NCI-H69 (cell line): Measurements from ENCODE around the gene PHPT1.
"Not testable (repeated sequence)": the region's sequence is repeated elsewhere in the genome, so short reads cannot be mapped to it uniquely, and the experiment has no call there.

Source experiments
- DNase-seq: peaks from one replicate; lab custom pipeline; 2025; lab: John Stamatoyannopoulos, UW

The PHPT1 gene

GRCh38 chr9:136823136-136824046 is 25.8 kb upstream of the PHPT1 start:
- no peak for DNase-seq

- DNase-seq = no peak
These were observed 24.5 kb upstream of the PHPT1 start for GRCh38 chr9:136824496-136825225.

- DNase-seq = no peak
These were observed 23.7 kb upstream of the PHPT1 start for GRCh38 chr9:136825295-136826187.

GRCh38 chr9:136826188-136826541 is 23.0 kb upstream of the PHPT1 start:
- DNase-seq = no peak

DNA sequence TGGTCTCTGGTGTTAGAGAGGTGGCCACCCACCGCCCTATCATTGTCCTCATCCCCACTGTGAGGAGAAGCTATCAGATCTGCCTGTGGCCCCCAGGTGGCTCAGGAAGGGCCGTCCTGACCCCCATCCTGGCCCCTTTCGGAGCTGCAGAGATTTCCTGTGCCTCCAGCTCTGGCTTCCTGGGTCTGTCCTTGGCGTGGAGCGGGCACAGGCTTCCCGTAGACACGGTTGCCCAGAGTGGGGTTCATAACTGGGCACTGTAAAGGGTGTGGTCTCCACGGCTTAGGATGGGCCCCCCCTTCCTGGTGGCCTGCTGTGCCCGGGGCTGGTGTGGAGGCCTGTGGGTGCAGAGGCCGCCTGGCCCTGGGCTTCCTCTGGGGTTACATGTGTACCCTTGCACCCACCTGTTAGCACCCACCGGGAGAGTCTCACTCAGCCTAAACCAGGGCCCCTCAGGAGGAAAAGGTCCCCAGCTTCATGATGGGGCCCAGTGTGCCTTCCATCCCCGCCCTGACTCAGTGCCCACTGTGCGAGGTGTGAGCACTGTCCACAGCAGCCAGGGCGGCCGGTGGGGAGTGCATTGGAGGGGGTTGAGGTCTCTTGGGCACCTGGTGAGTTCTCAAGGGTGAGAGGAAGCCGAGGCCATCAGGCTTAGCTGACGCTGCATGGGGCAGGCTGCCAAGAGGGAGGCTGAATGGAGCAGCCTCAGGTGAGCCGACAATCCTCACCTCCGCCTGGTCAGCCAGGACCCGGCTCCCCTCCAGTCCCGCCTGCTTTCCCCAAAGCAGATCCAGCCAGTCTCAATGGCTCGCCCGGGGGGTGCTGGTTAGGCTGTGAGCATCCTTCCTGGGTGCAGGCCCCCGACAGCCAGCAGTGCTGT is 22.3 kb upstream of the PHPT1 start:
- no peak for DNase-seq

DNA sequence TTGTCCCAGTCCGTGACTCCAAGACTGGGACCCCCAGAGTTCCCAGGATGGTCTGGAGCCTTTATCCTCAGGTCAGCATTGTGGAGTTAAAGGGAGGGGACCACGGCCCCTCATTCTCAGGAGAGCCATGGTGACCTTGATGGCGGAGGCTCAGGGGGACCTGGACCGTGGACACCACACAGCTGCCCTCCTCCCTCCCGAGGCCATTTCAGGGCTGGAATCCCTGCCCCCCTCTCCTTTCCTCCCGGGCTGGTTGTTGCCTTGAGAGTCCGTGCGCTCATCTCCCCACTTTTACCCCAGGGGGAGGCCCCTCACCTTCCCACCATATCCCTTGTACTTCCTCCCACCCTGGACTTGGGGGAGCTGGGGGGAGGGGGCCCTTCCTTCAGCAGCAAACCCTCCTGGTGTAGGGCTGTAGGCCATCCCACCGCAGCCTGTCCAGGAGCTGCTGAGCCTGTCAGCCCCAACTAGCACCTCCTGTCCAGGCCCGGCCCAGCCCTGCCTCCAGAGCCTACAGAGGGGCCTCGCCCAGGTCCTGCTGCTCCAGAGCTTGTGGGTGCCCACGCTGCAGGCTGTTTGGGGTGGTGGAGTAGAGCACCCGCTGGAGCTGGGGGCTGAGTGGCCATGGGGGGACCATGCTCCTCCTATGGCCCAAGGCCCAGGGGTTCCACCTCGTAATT is 21.3 kb upstream of the PHPT1 start:
- DNase-seq = no peak

DNA sequence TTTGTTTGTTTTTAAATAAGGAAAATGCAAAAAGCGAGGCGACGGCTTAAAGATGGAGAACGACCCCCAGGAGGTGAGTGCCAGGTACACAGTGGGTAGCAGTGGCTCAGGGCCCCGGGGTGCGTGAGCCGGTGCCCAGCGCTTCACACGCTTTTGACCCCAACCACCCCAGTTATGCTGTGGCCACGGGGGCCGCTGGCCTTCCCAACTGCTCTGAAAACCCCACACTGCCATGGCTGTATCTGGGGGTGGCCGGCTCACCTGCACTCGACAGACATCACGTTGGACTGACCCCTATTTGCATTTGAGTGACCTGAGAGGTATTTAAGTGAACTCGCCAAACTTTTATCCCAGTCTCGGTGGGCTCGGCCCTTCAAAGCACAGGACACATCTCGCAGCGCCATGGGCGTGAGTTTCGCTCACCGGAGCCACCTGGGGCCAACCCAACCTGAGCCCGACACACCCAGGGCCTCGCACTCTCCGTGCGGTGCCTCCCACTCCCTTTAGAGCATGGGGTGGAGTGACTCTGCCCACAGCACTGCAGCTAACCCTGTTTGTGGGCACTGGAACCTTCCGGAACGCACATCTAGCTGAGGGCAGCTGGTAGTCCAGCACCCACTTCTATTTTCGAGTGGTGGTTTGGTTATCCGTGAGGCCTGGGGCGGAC is 20.6 kb upstream of the PHPT1 start:
- no peak for DNase-seq

GRCh38 chr9:136829412-136829811 is 19.8 kb upstream of the PHPT1 start:
- no peak for DNase-seq

- DNase-seq = no peak
These were observed 19.0 kb upstream of the PHPT1 start for GRCh38 chr9:136829981-136830885.

- no peak for DNase-seq
These were observed 18.0 kb upstream of the PHPT1 start for GRCh38 chr9:136831002-136831719.

- DNase-seq = no peak
These were observed 17.5 kb upstream of the PHPT1 start for GRCh38 chr9:136831720-136832104.

DNA sequence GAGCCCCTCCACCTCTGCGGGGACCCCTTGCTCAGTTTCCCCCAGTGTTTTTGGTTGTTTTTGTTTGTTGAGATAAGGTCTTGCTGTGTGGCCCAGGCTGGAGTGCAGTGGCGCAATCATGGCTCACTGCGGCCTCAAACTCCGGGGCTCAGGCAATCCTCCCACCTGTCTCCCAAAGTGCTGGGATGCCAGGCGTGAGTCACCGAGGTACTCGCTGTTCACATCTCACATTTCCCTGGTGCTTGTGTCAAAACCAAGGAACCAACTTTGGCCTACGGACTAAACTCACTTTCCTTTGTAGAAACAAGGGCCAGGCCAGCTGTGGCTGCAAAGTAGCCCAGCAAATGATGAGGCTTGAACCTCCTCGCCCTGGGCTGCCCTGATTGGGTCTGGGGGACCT is 16.6 kb upstream of the PHPT1 start:
- no peak for DNase-seq

DNA sequence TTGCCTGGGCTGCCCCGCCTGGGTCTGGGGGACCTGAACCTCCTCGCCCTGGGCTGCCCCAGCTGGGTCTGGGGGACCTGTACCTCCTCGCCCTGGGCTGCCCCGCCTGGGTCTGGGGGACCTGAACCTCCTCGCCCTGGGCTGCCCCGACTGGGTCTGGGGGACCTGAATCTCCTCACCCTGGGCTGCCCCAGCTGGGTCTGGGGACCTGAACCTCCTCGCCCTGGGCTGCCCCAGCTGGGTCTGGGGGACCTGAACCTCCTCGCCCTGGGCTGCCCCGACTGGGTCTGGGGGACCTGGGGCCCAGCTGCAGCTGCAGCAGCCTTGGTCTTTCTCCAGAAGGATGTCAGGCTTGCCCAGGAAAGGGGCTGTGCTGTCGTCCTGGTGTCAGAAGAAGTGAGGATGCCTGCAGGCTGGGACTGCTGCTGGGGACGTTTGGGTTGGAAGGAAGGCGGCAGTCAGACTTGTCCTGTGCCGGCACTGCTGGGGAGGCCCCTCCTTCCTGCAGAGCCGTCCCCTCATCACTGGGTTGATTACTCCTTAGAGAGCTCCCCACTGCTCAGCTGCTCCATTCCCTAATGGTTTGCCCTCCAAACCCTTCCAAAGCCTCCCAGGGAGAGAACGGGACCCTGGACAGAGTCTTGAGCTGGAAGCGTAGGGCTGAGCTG is 15.7 kb upstream of the PHPT1 start:
- DNase-seq = not testable (repeated sequence)

- DNase-seq = no peak
These were observed 13.9 kb upstream of the PHPT1 start for GRCh38 chr9:136835162-136835931.

- no peak for DNase-seq
These were observed 13.0 kb upstream of the PHPT1 start for GRCh38 chr9:136835932-136836904.
